B cell (primary cell): ENCODE data around the gene ARHGAP18.

ENCODE experiments used
- CTCF ChIP-seq: fragments of 200-600 bp; IDR thresholded peaks from one replicate; pipeline ENCODE4 v1.8.0; 2022; ENCODE audit warnings: antibody characterized with exemption, mild to moderate bottlenecking
- EZH2 ChIP-seq: IDR thresholded peaks from 2 replicates; pipeline ENCODE4 v1.6.1; 2012; ENCODE audit warnings: borderline replicate concordance, low read depth, mild to moderate bottlenecking, moderate library complexity, low read length; ENCODE audit not compliant: insufficient read depth, poor library complexity, severe bottlenecking

- no peak for TF ChIP-seq CTCF
- TF ChIP-seq EZH2, result no peak
Observed at GRCh38 chr6:129710450-129711270, 683 bp upstream of the ARHGAP18 start.
